ENCODE measurements around the gene TTBK1.

TTBK1 gene

GRCh38 chr6:43222418-43223059 lies 20.7 kb upstream of the TTBK1 start:
- TF ChIP-seq, protein P1, sequence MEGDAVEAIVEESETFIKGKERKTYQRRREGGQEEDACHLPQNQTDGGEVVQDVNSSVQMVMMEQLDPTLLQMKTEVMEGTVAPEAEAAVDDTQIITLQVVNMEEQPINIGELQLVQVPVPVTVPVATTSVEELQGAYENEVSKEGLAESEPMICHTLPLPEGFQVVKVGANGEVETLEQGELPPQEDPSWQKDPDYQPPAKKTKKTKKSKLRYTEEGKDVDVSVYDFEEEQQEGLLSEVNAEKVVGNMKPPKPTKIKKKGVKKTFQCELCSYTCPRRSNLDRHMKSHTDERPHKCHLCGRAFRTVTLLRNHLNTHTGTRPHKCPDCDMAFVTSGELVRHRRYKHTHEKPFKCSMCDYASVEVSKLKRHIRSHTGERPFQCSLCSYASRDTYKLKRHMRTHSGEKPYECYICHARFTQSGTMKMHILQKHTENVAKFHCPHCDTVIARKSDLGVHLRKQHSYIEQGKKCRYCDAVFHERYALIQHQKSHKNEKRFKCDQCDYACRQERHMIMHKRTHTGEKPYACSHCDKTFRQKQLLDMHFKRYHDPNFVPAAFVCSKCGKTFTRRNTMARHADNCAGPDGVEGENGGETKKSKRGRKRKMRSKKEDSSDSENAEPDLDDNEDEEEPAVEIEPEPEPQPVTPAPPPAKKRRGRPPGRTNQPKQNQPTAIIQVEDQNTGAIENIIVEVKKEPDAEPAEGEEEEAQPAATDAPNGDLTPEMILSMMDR (IDR thresholded peaks at IDR 0.05; ENCODE audit: borderline replicate concordance, insufficient read depth, low read depth, low read length): no peak
- no peak overlapping the region for H3K4me3 ChIP-seq (ENCODE audit: low read depth, low read length)

DNA sequence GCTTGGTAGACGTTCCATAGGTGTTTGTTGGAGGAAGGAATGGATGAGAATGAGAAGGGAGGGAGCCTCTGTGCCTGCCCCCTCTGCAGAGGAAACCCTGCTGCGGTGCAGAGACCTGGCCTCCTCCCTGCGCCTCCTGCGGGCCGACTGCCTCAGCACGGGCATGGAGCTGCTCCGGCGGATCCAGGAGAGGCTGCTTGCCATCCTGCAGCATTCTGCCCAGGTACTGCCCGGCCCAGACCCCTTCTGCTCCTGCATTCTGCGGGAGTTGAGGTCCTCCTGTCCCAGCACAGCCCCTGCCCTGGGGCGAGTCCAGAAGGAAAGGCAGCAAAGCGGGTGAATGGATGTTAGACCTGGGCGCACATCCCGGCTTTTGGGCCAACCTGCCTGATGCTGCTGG lies 20.1 kb upstream of the TTBK1 start:
- TF ChIP-seq, protein P1 (IDR thresholded peaks at IDR 0.05; ENCODE audit: borderline replicate concordance, insufficient read depth, low read depth, low read length): no peak
- no peak overlapping the region for H3K4me3 ChIP-seq (ENCODE audit: low read depth, low read length)

- no peak overlapping the region for H3K4me3 ChIP-seq (ENCODE audit: low read depth, low read length)
- TF ChIP-seq, protein P1 (IDR thresholded peaks at IDR 0.05; ENCODE audit: borderline replicate concordance, insufficient read depth, low read depth, low read length): no peak
Measured at GRCh38 chr6:43226192-43226851, 17.0 kb upstream of the TTBK1 start.

DNA sequence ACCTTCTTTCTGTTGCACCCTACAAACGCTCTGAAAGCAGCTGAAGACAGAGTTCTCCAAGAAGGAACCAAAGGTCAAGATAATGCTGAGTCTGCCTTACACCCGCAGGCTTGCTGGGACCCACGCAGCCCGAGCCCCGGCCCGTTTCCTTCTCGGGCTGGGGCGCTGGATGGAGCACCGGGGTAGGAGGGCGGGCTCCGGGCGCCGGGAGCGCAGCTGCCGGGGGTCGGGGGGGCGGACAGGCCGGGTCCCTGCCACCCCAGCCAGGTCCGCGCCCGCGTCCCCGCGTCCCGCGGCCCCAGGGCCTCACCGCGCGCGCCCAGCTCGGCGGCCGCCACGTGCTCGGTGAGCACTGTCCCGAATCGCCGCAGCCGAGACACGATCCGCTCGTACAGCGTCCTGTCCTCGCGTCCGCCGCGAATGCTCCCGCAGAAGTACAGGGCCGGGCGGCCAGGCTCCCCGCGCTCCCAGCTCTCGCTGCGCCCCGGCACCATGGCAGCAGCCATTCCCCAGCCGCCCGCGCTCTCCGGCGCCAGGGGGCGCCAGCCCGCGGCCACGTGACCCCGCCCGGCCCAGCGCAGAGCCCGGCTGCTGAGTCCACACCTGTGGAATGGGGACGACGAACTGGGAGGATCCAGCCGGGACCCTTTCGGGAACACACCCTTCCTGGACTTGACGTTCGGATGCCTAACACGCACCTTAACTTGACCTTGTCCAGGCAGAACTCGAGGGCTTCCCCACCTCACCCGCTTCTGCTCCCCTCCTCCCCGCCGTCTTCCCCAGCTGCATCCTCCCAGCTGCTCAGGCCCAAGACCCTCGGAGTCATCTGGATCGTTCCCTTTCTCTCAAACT lies 14.1 kb upstream of the TTBK1 start, which contains the start of gene DNPH1:
Gene DNPH1, minus strand, starts transcription at position 531 of the 852 bp plus-strand sequence. Its CDS starts 25 bp downstream, at position 506.
- TF ChIP-seq, protein P1 (IDR thresholded peaks at IDR 0.05; ENCODE audit: borderline replicate concordance, insufficient read depth, low read depth, low read length): peak; percentile 94
- peak within 1 kb of the TSS; percentile 60 for H3K4me3 ChIP-seq (ENCODE audit: low read depth, low read length)

DNA sequence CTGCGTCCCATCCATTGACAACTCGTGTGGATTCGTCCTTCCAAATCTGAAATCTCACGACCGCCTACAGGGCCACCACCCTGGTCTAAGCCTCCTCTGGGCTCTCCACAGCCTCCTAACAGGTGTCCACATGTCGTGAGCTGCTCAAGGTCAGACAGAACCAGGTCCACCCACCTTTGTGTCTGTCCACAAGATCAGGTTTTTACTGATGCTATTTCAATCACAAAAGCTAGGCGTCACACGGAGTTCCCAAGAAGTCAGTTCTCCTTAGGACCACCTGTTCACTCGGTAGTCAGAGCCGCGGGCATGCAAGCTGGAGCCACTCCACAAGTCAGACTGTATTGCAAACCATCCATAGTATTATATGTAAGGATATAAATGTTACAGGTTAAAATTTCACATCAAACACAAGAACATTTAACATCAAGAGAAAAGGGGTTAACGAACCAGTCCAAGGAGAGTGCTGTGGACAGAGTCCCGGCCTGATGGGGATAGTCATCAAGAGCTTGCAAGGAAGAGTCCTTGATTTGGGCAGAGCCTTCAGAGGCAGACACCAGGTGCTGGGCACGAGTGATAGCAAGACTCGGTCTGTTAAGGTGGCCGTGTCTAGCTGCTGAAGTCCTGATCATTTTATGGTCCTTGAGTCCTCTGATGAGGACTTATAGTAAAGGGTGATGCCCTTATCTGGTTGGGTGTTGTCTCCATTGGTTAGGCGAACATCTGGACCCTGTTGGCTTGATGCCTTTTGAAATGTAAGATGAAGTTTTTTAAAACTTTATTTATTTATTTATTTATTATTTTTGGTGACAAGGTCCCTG lies 13.3 kb upstream of the TTBK1 start:
- TF ChIP-seq, protein P1 (IDR thresholded peaks at IDR 0.05; ENCODE audit: borderline replicate concordance, insufficient read depth, low read depth, low read length): no peak
- no peak overlapping the region for H3K4me3 ChIP-seq (ENCODE audit: low read depth, low read length)

- no peak overlapping the region for H3K4me3 ChIP-seq (ENCODE audit: low read depth, low read length)
- TF ChIP-seq, protein P1 (IDR thresholded peaks at IDR 0.05; ENCODE audit: borderline replicate concordance, insufficient read depth, low read depth, low read length): no peak
Measured at GRCh38 chr6:43231053-43231452, 12.2 kb upstream of the TTBK1 start.
